ENCODE results near the gene ADCY1. TPM values are rescaled to one million over a fixed set of nuclear protein-coding genes. Genes with fewer than 3 reads are reported as not detected.

Gene ADCY1
- total RNA-seq, 1 donor: under 0.01 TPM

GRCh38 chr7:45646207-45646821 lies 72.1 kb downstream of the ADCY1 start:
- no peak overlapping the region for H3K4me3 ChIP-seq (ENCODE audit: low read length)
- H3K27me3 ChIP-seq (ENCODE audit: insufficient read depth, low read length): no peaks in the 10 kb centered on the region
- no peaks in the 10 kb centered on the region for H3K4me1 ChIP-seq (ENCODE audit: insufficient read depth, low read length)
- H3K9me3 ChIP-seq (ENCODE audit: low read depth, low read length): no peaks in the 10 kb centered on the region

GRCh38 chr7:45646996-45647825 lies 73.0 kb downstream of the ADCY1 start:
- Histone ChIP-seq H3K27me3 (ENCODE audit: insufficient read depth, low read length) (no peaks in the 10 kb centered on the region), H3K4me3 (ENCODE audit: low read length) (no peak overlapping the region), H3K9me3 (ENCODE audit: low read depth, low read length) (no peaks in the 10 kb centered on the region), H3K4me1 (ENCODE audit: insufficient read depth, low read length) (no peaks in the 10 kb centered on the region)

GRCh38 chr7:45647967-45648670 lies 74.0 kb downstream of the ADCY1 start:
- H3K27me3 ChIP-seq (ENCODE audit: insufficient read depth, low read length): no peaks in the 10 kb centered on the region
- H3K4me1 ChIP-seq (ENCODE audit: insufficient read depth, low read length): no peaks in the 10 kb centered on the region
- H3K9me3 ChIP-seq (ENCODE audit: low read depth, low read length): no peaks in the 10 kb centered on the region
- H3K4me3 ChIP-seq (ENCODE audit: low read length): no peak overlapping the region

- Histone ChIP-seq H3K27me3 (ENCODE audit: insufficient read depth, low read length) (no peaks in the 10 kb centered on the region), H3K9me3 (ENCODE audit: low read depth, low read length) (no peaks in the 10 kb centered on the region), H3K4me3 (ENCODE audit: low read length) (no peak overlapping the region), H3K4me1 (ENCODE audit: insufficient read depth, low read length) (no peaks in the 10 kb centered on the region)
Measured at GRCh38 chr7:45648671-45648995, 74.5 kb downstream of the ADCY1 start.

DNA sequence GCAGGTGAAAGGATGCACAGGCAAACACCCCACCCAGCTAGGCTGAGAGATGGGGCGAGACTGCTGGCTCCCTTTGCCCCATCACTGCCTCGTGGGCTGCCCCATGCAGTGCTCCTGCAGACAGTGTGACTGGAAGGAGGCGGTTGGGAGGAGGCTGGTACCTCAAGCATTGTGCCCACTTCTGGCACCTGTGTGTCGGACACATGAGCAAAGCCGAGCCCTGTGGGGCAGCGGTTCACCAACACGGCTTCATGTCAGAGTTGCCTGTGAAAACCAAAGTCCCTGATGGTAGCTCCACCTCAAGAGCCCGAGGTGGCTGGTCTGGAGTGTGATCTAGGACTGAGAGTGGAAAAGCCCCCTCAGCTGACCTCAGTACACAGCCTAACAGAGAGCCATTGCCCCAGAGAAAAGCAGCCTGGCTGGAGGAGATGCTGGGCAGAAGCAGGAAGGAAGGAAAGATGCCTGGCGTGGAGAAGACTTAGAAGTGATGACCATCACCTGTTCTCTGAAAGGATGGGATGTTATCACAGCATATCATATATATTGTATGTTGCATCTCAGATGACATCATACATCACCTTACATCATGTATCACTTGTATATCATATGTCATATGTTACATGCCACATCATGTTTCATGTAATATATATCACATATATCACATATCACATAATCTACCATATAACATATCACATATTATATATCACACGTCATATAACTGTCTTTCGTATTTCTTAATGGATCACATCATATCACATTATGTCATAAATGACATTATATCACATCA lies 75.6 kb downstream of the ADCY1 start:
- Histone ChIP-seq H3K4me3 (ENCODE audit: low read length) (no peak overlapping the region), H3K9me3 (ENCODE audit: low read depth, low read length) (no peaks in the 10 kb centered on the region), H3K27me3 (ENCODE audit: insufficient read depth, low read length) (no peaks in the 10 kb centered on the region), H3K4me1 (ENCODE audit: insufficient read depth, low read length) (no peaks in the 10 kb centered on the region)

DNA sequence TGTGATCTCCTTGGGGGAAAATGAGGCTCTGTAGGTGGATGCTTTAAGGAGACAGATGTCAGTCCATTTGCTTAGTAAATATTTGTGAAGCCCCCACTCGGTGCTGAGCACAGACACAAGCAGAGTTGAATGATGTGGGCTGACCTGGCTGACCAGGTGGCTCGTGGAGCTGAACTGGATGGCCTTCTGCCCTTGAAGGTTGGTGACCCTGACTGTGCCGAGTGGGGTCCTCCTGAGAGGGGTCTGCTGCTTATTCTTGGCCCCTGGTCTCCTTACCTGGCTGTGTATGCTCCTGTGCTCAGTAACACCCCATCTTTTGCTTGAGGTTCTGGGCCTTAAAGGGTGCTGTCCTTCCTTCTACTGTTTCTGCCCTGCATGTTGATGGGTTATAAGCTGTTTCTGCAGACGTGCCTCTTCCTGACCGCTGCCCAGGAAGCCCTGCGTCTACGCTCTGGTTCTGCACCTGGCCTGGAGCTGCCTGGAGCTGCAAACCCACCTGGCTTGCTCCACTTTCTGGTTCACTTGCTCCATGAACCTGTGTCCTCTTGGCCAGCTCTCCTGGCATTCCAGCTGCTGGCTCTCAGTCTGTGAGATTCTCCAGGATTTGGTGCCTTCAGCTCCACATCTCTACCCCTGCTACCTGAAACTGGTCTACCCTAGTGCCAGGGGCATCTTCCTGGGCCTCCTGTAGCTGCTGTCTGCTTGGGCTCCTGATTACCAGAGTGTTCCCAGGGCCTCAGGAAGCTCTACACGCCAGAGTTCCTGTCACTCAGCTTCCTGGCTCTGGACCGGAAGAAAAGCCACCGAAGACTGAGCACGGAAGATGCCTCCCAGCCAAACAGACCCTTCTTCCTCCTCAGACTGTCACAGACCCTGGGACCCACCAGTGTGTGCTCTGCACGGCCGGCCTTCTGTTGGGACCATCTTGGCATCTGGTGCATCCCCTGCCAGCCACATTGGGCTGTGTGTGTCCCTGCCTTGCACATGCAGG lies 76.5 kb downstream of the ADCY1 start:
- Histone ChIP-seq H3K4me1 (ENCODE audit: insufficient read depth, low read length) (no peaks in the 10 kb centered on the region), H3K27me3 (ENCODE audit: insufficient read depth, low read length) (no peaks in the 10 kb centered on the region), H3K9me3 (ENCODE audit: low read depth, low read length) (no peaks in the 10 kb centered on the region), H3K4me3 (ENCODE audit: low read length) (no peak overlapping the region)

GRCh38 chr7:45651540-45651939 lies 77.4 kb downstream of the ADCY1 start:
- H3K4me3 ChIP-seq (ENCODE audit: low read length): no peak overlapping the region
- H3K9me3 ChIP-seq (ENCODE audit: low read depth, low read length): no peaks in the 10 kb centered on the region
- no peaks in the 10 kb centered on the region for H3K27me3 ChIP-seq (ENCODE audit: insufficient read depth, low read length)
- H3K4me1 ChIP-seq (ENCODE audit: insufficient read depth, low read length): no peaks in the 10 kb centered on the region

GRCh38 chr7:45652630-45653029 lies 78.5 kb downstream of the ADCY1 start:
- Histone ChIP-seq H3K4me3 (ENCODE audit: low read length) (no peak overlapping the region), H3K9me3 (ENCODE audit: low read depth, low read length) (no peaks in the 10 kb centered on the region), H3K4me1 (ENCODE audit: insufficient read depth, low read length) (no peaks in the 10 kb centered on the region), H3K27me3 (ENCODE audit: insufficient read depth, low read length) (no peaks in the 10 kb centered on the region)

DNA sequence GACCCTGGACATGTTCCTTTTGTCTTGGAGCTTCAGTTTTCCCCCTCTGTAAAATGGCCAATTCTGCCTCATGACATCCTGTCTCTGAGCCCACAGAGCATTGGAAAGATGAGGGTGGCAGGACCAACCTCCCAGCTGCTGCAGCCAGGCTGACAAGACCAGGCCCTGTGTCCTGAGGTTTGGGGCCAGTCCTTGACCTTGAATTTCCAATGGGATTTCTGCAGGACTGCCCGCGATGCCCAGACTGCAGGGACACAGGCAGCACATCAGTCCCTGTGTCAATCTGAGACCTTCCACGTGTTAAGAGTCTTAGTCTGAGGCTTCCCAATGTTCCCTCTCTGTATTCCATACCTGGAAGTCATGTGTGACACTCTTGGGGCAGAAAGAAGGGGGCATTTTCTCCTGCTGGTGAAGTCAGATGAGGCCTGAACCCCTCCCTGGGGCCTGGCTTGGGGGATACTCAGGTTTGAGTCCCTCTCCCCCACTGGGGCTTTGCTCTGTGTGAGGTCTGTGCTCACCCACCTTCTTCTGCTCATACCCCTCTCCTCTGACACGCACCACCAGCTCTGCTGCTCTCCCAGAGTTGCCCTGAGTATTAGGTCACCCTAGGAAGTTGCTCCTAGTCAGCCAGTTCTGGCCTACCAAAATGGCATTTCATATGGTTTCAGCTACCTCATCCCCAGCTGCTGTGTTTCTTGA lies 79.2 kb downstream of the ADCY1 start:
- Histone ChIP-seq H3K27me3 (ENCODE audit: insufficient read depth, low read length) (no peaks in the 10 kb centered on the region), H3K4me3 (ENCODE audit: low read length) (no peak overlapping the region), H3K4me1 (ENCODE audit: insufficient read depth, low read length) (no peaks in the 10 kb centered on the region), H3K9me3 (ENCODE audit: low read depth, low read length) (no peaks in the 10 kb centered on the region)

DNA sequence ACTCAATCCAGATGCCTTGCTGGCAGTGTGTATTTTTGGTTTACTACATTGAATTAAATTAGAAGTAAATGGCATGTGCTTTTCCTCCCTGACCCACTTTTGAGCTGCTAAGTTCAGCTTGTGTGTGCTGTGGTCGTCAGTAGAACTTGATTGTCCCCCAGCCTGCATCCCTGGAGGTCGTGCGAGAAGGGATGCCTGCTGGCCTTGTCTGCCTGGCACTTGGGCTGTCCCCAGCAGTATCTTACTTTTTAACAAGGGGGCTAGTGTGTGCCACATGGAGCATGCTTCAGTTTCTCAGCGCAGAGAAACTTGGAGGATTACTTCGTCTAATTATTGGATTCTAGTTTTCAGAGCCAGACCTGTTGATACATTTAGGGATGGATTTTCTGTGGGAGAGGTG lies 80.2 kb downstream of the ADCY1 start:
- Histone ChIP-seq H3K4me1 (ENCODE audit: insufficient read depth, low read length) (no peaks in the 10 kb centered on the region), H3K4me3 (ENCODE audit: low read length) (no peak overlapping the region), H3K27me3 (ENCODE audit: insufficient read depth, low read length) (no peaks in the 10 kb centered on the region), H3K9me3 (ENCODE audit: low read depth, low read length) (no peaks in the 10 kb centered on the region)

DNA sequence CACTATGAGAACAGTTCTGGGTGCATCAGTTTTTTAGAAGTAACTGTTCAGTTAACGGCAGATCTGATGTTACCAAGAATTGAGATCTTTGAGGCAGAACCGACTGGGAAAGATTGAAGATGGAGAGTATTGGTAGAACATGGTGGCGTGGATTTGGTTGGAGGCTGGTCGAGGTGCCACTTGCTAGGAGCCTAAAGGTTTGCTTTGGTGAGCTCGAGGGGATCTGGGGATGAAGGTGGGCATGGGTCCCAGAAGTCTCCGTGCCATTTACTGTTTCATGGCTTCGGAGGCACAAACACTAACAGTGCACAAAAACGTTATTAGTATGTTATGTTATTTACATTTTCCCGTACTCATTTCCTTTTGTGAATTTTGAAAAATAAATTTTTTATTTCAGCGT lies 81.4 kb downstream of the ADCY1 start:
- no peak overlapping the region for H3K4me3 ChIP-seq (ENCODE audit: low read length)
- no peaks in the 10 kb centered on the region for H3K27me3 ChIP-seq (ENCODE audit: insufficient read depth, low read length)
- no peaks in the 10 kb centered on the region for H3K9me3 ChIP-seq (ENCODE audit: low read depth, low read length)
- H3K4me1 ChIP-seq (ENCODE audit: insufficient read depth, low read length): no peaks in the 10 kb centered on the region

- H3K4me1 ChIP-seq (ENCODE audit: insufficient read depth, low read length): no peaks in the 10 kb centered on the region
- no peaks in the 10 kb centered on the region for H3K27me3 ChIP-seq (ENCODE audit: insufficient read depth, low read length)
- no peaks in the 10 kb centered on the region for H3K9me3 ChIP-seq (ENCODE audit: low read depth, low read length)
- H3K4me3 ChIP-seq (ENCODE audit: low read length): no peak overlapping the region
Measured at GRCh38 chr7:45656431-45656830, 82.3 kb downstream of the ADCY1 start.

DNA sequence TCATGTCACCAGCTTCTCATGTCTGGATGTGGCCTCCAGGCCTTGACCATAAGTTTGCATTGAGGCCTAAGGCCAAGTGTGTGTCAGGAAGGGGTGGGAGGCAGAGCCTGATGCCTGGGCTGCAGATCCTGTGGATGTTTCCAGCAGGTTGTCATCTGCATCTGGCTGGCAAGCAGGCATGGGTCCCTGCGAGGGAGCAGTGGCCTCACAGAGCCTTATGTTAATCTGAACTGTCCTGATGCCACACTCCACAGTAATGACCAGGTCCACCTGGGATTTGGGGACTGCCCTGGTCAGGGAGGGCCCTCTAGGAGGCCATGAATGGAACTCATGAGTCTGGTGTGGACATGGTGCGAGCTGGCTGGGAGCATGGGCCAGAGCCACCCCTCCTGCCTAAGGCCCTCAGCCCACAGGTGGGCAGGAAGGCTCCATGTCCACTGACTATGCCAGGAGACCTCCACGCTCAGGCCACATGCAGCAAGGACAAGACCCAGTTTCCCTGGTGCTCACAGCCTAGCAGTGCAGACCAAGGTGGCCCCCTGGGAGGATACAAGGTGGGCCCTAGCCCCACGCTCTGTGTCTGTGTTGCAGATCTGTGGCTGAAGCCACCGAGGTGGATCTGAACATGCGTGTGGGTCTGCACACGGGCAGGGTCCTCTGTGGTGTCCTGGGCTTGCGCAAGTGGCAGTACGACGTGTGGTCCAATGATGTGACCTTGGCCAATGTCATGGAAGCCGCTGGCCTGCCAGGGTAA lies 83.1 kb downstream of the ADCY1 start:
- no peaks in the 10 kb centered on the region for H3K9me3 ChIP-seq (ENCODE audit: low read depth, low read length)
- no peaks in the 10 kb centered on the region for H3K4me1 ChIP-seq (ENCODE audit: insufficient read depth, low read length)
- no peaks in the 10 kb centered on the region for H3K27me3 ChIP-seq (ENCODE audit: insufficient read depth, low read length)
- no peak overlapping the region for H3K4me3 ChIP-seq (ENCODE audit: low read length)

All from mononuclear cell (primary cell).